Left hindlimb (tissue), 1 donor: ENCODE data around the gene PAX6.

Experiments
- DNase-seq: peaks from one replicate; pipeline ENCODE4 v3.0.0-alpha.2; 2018

Gene PAX6

DNA sequence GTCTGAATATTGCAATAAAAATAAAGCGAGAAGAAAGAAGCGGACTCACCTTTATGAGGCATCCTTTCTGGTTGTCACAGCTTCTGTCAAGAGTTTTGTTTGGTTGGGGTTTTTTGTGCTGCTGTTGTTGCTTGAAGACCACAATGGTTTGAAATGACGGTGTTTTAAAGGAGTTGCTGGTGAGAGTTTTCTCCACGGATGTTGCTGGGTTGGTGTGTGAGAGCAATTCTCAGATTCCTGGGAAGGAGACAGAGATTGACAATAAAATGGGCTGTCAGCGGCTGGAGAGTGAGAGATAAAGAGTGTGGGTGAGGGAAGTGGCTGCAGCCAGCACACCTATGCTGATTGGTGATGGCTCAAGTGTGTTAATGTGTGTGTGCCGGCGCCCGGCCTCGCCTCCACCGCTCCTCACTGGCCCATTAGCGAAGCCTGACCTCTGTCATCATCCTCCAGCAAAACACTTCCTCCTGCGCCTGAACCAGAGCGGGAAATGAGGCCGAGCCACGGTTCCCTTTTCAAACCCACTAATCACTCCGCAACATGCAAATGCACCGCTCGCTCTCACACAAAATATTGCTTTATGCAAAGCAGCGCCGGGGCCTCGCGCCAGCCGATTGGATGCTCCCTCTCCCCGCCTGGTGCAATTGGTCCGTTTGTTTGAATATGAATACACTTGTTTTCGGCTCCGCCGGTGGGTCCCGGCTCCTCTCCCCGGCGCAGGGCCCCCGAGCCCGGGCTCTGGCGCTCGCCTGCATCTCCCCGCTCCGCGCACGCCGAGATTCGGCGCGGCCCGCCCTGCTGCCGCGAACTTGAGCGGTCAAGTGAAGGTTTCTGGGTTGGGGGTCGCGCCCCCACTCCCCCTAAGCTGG is at the start of gene PAX6:
TSS of gene PAX6 (minus strand) at position 544 of the 869 bp plus-strand sequence. CDS start 4,911 bp downstream, outside the sequence.
- peak; percentile 47 for DNase-seq

DNA sequence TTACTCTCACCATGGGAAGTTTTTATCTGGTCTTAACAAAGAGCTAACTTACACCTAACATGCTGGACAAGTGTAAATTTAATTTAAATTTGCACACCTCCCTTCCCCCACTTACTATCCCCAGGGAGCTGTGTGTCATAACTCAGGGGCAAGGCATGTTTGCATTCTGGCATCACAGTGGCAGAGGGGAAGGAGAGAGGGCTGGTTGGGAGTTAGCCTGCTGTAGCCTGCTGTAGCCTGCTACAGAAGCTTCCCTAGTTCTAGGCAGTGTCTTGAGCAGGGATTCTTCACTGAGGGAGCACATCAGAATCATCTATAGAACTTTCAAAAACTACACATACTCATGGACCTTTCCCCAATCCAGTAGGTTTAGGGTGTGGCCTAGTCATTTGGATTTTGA is 49.3 kb upstream of the PAX6 start:
- no peak for DNase-seq

DNA sequence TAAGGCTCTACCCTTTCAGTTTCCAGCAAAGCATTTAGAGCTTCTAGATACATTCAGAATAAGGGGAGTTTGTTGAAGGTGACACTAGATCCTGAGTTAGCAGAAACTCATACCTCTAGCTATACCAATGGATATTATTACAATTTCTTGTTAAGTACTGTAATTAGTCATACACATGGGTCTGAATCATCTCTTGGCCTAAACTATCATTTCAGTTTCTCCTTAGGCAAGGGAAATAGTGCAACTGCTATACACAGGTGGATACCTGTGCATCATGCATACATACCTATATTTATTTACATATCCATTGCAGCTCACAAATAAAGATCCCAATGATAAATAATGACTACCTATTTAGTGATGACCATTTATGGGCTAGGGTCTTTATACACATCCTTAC is 45.1 kb upstream of the PAX6 start:
- DNase-seq = no peak

DNA sequence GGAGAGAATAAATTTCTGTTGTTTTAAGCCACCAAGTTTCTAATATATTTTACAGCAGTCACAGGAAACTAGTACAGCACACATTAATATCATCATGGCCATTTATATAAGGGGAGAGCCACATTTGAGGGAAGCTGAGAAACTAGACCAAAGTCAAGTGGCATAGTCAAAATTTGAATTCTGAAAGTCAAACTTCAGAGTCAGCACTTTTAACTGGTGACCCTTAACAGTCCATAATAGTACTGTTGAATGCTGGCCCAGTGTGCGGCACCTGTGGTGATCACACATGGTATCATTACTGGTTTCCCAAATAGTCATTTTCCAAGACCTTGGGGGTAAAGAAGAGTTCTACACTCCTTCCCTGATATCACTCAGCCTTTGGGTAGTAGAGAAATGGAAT is 44.3 kb upstream of the PAX6 start:
- no peak for DNase-seq

- DNase-seq = no peak
These were observed 39.2 kb upstream of the PAX6 start for GRCh38 chr11:31850365-31850764.

DNA sequence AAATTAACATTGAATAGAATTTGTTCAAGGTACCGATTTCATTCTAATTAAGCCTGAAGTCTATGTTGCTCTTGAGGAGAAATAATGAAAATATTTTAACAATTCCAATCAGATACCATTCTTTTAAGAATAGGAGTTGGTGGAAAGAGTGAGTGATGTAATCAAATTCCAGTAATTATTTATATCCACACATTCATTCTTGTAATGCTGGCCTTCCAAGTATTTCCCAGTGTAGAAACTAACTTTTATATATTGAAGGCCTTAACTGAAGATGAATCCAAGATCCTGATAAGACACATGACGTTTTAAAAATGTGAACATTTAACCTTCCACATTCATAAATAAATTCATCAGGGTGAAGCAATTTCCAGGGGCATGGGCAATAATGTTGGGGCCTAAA is 36.6 kb upstream of the PAX6 start:
- DNase-seq = no peak

- no peak for DNase-seq
These were observed 34.2 kb upstream of the PAX6 start for GRCh38 chr11:31845331-31845730.

DNA sequence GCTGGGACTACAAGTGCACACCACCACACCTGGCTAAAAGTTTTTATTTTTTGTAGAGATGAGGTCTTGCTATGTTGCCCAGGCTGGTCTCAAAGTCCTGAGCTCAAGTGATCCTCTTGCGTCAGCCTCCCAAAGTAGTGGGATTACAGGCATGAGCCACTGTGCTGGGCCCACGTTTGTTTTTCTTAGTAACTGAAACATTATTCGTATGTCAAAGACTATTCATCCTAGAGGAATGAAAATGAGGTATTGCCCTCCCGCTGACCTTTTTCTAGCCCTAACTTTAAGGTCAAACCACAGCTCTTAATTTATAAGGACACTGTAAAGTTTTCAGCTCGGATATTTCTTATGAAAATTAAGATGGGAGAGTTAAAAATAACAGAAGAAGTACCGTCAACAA is 33.2 kb upstream of the PAX6 start:
- DNase-seq = no peak

- DNase-seq = no peak
These were observed 30.3 kb upstream of the PAX6 start for GRCh38 chr11:31841435-31841834.

- no peak for DNase-seq
These were observed 23.1 kb upstream of the PAX6 start for GRCh38 chr11:31834237-31834636.

- no peak for DNase-seq
These were observed 19.3 kb upstream of the PAX6 start for GRCh38 chr11:31830406-31830805.

DNA sequence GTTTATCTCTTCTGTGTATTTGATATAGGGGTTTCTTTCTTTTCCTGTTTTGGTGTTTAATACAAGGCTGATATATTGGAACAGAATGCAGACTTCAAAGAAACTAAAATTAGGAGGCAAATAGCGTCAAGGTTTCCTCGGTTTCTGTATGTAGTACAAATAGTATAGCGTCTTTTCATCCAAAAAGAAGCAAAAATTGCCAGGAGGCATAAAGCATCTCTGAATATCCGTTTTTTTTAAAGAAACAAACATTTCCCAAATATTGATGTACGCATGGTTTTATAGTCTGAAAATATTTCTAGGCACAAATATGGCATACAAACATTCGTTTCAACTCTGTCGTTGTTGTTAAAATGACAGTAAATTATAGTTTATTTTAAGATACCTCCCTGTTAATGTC is 17.1 kb upstream of the PAX6 start:
- no peak for DNase-seq

- DNase-seq = no peak
These were observed 16.5 kb upstream of the PAX6 start for GRCh38 chr11:31827455-31828206.

- no peak for DNase-seq
These were observed 15.7 kb upstream of the PAX6 start for GRCh38 chr11:31826536-31827438.

DNA sequence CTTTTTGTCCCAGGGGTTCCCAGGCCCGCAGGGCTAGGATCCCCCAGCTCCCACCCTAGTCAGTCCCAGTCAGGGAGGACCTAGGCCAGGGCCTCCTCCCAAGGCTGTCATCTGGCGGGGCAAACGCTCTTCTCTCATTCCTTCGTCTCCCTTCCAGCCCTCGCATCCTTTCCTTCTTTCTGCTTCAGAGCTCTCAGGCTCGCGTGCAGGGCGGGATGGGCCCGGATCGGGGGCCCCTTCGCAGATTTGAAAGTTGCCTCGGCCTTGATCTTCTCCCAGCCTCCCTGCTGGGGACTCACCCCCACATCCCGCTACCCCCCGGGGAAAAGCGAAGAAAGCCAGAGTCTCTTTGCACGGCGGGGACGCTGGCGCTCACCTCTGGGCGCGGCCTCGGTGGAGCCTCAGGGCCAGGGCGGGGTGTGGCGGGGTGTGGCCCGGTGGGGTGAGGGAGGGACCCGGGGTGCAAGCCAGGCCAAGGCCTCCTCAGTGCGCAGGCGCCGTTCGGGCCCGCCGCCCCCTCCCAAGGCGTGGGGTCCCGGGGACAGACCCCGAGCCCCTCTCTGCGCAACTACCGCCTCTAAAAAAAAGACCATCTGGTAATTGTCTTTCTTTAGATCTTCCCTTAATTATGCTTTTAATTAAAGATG is 14.8 kb upstream of the PAX6 start:
- DNase-seq = no peak

DNA sequence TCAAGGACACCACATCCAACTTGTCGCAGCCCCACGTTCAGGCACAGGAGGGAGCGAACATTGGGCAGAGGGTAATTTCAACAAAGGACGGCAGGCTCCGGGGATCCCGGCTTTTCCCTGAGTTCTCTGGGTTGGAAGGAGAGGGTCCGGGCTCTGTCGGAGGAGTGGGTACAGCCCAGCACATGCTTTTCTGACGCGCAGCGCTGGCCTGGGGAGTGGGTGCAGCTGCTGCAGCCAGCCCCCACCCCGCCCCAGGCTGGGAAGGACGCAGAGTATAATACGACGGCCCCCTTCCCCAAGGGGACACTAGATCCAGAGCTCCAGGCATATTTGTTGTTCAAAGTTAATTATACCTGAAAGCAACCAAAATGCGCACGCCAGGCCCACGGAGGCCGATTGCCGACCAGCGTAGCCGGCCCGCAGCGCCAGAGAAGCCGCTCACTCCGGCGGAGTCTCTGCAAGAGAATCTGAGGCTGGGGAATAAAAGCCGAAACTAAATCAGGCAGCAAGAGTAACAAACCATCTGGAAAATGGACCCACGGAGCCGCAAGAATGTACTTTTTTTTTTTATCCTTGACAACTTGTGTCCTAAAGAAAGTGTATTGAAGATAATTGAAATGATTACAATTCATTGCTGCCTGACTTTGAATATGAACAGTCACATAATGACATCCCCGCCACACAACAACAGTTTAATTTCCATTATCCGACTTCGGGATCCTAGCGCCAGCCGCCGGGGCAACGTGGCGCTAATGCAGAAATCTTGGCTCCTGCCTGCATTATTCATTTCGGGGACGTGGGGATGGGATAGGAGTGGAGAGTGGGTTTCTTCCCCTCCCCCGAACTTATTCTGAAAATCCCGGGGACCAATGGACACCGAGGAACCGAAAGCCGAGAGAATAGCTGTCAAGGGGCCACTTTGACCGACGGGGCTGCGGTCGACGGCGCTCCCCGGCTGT is 14.0 kb upstream of the PAX6 start:
- no peak for DNase-seq

GRCh38 chr11:31824332-31824878 is 13.3 kb upstream of the PAX6 start:
- DNase-seq = no peak

- no peak for DNase-seq
These were observed 12.7 kb upstream of the PAX6 start for GRCh38 chr11:31823644-31824331.

DNA sequence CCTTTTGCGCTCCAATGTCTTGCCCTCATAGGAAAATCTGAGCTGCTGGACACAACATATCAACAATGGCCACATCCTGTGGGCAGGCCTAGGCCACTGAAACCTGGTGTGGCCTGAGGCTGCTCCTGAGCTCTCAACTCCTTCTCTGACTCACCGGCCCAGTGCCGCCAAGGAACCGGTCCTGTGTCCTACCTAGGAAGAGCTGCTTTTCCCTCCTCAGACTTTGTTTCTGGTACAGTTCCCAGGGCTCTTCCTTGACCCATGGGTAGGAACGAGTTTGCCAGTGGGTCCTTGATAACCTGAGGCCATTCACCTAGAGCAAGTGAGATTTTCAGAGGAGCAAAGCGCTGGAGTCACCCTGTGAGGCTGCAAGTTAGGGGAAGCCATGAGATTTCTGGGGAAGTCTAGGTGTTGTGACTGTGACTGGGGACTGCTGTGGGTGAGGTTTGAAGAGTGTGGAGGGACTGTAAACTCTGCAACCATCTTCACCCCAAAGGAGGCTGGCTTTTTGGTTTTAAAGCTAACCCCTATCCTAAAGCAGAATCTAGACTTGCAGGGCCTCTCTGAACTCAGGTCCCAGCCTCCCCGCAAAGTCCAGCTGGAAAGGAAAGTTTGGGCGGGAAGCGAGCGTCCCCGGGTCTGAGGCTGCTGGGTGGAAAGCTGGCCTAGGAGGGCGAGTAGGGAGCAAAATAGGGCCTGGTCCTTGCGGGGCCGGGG is 12.0 kb upstream of the PAX6 start:
- no peak for DNase-seq
